Measurements from ENCODE around the gene TRUB2.

GRCh38 chr9:128369024-128369706 is 46.9 kb upstream of the TRUB2 start:
- no peak for TF ChIP-seq CTCF (IDR thresholded peaks at IDR 0.05; ENCODE audit: insufficient read depth, low read length, poor library complexity, severe bottlenecking)
- no peak for TF ChIP-seq EZH2phosphoT487 (conservative IDR thresholded peaks at IDR 0.05; ENCODE audit: low read length)
